Ramos (cell line): Measurements from ENCODE around the gene ATG2B.

Experiments
- in situ Hi-C: fragments of 300-500 bp; cut with MboI; formaldehyde crosslinking; loops from one replicate; pipeline ENCODE4 v1.14.3; 2022; ENCODE audit warnings: low sequenced_read_pairs; ENCODE audit not compliant: unreplicated experiment

The ATG2B gene, protein sequence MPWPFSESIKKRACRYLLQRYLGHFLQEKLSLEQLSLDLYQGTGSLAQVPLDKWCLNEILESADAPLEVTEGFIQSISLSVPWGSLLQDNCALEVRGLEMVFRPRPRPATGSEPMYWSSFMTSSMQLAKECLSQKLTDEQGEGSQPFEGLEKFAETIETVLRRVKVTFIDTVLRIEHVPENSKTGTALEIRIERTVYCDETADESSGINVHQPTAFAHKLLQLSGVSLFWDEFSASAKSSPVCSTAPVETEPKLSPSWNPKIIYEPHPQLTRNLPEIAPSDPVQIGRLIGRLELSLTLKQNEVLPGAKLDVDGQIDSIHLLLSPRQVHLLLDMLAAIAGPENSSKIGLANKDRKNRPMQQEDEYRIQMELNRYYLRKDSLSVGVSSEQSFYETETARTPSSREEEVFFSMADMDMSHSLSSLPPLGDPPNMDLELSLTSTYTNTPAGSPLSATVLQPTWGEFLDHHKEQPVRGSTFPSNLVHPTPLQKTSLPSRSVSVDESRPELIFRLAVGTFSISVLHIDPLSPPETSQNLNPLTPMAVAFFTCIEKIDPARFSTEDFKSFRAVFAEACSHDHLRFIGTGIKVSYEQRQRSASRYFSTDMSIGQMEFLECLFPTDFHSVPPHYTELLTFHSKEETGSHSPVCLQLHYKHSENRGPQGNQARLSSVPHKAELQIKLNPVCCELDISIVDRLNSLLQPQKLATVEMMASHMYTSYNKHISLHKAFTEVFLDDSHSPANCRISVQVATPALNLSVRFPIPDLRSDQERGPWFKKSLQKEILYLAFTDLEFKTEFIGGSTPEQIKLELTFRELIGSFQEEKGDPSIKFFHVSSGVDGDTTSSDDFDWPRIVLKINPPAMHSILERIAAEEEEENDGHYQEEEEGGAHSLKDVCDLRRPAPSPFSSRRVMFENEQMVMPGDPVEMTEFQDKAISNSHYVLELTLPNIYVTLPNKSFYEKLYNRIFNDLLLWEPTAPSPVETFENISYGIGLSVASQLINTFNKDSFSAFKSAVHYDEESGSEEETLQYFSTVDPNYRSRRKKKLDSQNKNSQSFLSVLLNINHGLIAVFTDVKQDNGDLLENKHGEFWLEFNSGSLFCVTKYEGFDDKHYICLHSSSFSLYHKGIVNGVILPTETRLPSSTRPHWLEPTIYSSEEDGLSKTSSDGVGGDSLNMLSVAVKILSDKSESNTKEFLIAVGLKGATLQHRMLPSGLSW (N-terminal part only)

DNA sequence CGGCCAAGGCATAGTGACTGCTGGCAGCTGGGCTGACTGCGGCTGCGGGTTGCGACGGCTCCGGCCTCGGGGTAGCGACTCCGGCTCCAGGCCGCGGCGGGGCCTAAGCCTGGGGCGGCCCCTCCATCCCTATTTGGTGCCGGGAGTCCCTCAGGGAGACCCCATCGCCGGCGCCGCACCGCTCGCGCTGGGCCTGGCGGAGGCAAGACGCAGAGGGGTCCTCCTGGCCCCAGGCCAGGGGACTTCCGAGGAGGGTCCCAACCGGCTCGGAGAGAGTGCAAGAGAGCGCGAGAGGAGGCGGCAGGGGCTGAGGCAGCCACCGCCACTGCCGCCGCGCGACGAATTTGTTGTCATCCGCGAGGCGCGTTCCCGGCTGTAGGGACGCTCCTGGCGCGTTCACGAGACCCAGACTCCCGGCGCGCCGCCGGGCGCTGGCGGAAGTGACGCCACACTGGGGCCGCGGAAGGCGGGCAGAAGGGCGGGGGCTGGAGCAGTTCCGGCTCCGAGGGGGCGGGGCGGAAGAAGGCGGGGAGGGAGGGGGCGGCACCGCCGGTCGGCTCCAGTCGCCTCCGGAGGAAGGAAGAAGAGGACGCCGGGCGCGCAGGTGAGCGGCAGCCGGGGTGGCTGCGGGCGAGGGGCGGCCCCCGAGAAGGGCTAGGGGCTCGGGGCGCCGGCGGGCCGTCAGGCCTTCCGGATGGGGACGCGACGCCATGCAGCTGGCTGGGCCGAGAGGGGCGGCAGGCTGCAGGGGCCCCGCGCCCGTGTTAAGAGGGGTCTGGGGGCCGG, at the start of gene ATG2B, which contains the start of gene GSKIP:
TSS of gene ATG2B (minus strand) at position 377 of the 786 bp plus-strand sequence. CDS start at position 12, 365 bp downstream.
TSS of gene GSKIP (plus strand) at position 562 of the 786 bp plus-strand sequence. CDS start 18,722 bp downstream, outside the sequence.
- in situ Hi-C loops = no loop called here

DNA sequence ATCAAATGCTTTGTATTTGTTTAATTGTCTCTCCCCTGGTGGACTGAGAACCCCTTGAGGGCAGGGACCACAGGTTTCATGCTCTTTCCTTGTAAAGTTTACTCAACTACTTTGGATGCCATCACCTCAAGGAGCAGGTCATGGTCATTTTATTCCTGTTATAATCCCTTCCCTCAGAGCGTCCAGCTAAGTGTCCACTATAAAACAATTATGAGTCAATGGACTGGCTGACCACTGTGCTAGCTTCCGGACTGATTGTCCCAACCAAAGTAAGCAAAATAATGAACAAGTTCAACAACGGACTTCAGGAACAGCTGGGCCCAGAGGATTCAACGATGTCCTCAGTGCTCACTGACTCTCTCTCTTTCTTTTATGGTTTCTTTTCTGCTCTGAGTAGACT, 47.0 kb upstream of the ATG2B start:
- in situ Hi-C loops = loop anchor here (10.0 kb wide), 1 partner anchor 115 kb away; no protein-coding TSS in a partner anchor

DNA sequence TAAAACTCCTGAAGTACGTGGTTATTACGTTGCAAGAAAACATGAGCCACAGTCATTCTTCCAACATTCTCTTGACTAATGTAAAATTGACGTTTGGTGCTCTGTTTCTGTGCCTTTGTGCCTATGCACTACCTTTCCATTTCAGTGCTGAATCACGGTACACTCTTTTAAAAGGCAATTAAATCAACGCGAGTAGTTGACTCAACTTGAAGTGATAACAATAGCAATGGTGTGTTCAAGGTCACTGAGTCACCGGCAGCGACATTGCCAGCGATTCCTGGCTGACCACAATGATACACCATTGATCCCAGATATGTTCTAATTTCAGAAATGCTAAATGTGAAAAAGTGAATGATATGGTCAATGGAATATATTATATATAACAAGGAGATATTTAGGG, 46.6 kb upstream of the ATG2B start:
- in situ Hi-C loops = loop anchor here (10.0 kb wide), 1 partner anchor 115 kb away; no protein-coding TSS in a partner anchor

- in situ Hi-C loops = no loop called here
These were observed 45.5 kb upstream of the ATG2B start for GRCh38 chr14:96408608-96409007.

DNA sequence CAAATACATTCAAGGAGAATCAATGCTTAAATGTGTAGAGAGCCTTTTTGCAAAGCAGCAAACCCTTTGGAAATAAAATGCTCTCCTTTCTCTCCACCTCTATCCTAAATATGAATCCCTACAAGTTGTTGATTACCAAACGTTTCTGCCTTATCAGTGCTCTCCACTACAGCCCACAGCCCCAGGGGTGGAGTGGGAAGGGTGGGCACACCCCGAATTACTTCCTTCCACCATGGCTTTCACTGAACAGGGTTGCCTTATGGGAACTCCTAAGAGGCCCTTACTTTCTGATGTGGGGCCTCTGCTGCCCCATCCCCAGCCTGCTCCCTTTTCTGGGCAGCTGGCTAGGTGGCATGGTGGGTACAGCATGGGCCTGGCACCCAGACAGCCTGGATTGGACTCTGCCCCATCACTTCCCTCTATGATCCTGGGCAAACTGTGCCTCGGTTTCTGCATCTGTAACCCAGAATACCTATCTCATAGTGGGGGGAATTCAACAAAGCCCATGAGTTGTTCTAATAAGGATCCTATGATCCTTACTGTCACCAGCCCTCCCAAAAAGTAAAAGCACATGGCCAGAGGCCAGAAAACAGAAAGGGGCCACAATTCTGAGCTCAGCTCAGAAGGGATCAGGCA, 44.9 kb upstream of the ATG2B start:
- in situ Hi-C loops = no loop called here

DNA sequence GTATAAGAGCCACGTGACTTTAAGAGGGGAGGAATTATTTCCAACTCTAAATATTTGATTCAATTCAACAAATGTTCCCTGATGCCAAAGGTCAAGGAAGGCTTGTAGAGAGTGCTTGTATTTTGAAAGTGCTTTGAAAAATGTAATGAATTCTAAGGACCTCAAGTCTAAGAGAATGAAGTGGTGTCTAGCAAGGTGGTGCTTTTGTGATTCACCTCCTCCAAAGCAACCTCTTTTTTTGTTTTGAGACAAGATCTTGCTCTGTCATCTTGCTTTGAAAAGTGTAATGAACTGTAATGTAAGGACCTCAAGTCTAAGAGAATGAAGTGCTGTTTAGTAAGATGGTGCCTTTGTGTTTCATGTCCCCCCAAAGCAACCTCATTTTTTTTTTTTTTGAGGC, 42.5 kb upstream of the ATG2B start:
- in situ Hi-C loops = no loop called here

DNA sequence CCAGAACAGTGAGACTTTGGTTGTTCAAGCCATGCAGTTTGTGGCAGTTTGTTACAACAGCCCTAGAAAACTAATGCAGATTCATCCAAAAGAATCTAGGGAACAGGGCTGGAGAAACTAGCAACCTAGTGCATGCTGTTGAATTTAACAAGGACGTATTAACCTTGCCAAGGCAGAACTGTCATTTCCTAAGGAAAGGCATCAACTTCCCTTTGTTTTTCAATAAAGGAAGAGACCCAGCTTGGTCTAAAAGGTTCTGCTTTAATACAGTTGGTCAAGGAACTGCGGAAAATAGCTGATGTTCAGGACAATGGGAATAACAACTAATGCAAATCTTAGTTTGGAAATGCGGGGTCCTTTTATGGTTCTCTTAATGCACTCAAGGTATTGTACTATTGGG, 40.3 kb upstream of the ATG2B start:
- in situ Hi-C loops = no loop called here

DNA sequence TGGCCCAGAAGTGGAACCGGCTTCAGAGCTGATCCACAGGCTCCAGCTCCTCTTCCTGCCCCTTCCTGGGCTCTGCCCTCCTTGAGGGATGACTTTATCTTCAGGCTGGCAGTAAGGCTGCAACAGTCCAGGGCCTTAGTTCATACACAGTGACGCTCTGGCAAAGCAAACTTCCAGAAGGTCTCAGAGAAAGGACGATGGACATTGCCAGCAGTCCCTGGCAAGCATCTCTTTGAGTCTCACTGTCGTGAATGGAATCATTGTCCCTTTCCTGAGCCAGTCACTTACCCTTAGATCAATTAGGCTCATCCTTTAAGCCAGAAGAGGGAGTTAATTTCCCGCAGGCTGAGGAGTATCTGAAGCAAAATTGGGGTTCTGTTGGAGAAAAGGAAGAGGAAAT, 37.4 kb upstream of the ATG2B start:
- in situ Hi-C loops = no loop called here

DNA sequence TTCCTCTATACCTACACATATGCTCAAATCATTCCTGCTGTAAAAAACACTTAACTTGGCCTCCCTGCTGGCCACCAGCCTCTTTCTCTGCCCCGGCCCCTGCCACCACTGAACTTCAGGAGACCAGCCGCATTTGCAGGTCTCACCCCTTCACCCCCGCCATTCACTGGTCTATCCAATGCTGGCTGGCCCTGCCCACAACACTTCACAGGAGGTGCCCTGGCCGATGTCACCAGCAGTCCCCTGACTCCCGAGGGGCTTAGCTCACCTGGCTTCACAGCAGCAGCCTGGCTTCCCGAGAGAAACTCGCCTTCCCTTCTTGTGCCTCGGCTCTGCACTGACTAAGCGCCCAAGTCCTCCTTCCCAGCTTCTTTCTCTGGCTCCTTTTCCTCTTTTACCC, 36.3 kb upstream of the ATG2B start:
- in situ Hi-C loops = no loop called here

- in situ Hi-C loops = no loop called here
These were observed 35.8 kb upstream of the ATG2B start for GRCh38 chr14:96398921-96399320.

- in situ Hi-C loops = no loop called here
These were observed 35.3 kb upstream of the ATG2B start for GRCh38 chr14:96398432-96398831.

- in situ Hi-C loops = no loop called here
These were observed 31.1 kb upstream of the ATG2B start for GRCh38 chr14:96394047-96394815.

DNA sequence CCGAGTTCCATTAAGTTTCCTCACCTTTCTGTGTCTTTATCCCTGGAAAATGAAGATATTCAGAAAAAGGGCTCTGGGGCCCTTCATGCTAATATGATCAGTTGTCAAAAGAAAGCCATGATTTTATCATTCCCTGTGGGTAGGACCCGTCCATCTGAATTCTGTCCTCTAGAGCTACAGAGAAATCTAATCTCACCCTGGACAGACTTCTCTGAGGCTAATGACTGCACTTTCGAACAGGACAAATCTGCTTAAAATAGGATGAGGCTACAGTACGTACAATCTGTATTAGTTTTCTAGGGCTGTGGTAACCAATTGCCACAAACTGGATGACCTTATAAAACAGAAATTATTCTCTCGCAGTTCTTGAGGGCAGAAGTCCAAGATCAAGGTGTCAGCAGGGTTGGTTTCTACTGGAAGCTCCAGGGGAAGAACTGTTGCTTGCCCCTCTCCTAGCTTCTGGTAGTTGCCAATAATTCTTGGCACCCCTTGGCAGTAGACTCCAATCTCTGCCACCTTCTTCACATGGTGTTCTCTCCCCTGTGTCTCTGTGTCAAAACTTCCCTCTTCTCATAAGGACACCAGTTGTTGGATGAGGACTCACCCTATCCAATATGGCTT, 30.0 kb upstream of the ATG2B start:
- in situ Hi-C loops = no loop called here

- in situ Hi-C loops = no loop called here
These were observed 28.4 kb upstream of the ATG2B start for GRCh38 chr14:96391293-96392118.

- in situ Hi-C loops = no loop called here
These were observed 27.8 kb upstream of the ATG2B start for GRCh38 chr14:96390965-96391292.

DNA sequence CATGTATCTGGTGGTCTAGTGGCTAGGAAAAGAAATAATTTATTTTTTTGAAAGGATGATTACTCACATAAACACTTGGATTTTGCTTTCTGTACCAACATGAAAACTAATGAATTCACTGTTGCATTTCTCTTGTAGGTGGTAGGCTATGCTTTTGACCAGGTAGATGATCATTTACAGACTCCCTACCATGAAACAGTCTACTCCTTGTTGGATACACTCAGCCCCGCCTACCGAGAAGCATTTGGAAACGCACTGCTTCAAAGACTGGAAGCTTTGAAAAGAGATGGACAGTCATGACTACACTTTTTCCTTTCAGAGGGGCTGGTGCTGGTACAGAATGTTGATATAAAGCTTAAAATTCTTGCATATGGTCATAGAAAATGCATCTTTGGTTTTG, 22.2 kb upstream of the ATG2B start:
- in situ Hi-C loops = no loop called here

DNA sequence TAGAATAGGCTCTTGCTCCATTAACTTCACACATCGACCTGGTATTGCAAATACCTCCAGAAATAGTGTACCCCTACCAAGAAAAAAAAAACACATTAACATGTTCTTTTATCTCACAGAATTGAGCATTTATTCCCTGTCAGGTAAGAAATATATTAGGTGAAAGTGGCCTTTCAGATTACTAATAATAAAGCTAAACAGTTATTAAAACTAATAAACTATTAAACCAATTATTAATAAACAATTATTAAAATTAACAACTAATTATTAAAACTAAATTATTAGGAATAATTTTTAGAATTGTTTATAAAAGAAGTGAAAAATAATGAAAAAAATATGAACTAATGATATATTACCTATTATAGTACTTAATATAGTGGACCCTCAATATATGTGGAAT, 21.6 kb upstream of the ATG2B start:
- in situ Hi-C loops = no loop called here
